ENCODE measurements around the gene BCL2L11.

DNA sequence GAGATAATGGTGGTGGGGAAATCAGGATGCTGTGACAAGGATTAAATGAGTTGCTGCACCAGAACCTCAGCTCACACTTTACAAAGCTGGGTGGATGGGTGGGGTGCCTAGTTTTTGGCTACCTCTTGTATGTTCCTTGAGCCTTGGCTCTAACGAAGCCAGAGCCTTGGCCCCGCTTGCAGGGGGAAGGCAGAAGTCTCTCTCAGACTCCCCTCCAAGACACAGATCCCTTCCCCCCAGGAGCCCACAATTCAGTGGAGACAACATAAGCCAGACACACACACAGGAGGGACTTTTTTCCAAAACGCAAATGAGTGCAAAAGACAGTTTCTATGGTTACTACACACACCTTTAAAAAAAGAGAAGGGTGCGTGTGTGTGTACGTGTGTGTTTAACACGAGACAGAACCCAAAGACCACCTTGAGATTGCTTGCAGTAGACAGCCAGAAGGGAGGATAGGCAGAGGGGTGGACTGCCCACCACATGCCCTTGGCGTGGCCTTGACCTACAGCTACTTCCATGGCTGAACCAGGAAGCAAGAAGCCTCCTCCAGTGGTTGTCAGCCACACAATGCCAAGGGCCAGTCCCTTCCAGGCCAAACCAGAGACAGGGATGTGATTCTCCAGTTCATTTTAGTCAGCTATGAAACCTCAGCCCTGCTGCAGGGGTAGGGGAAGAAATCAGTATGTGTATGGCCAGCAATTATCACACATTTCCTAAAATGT, 70.3 kb downstream of the BCL2L11 start:
- TF ChIP-seq, protein P1, sequence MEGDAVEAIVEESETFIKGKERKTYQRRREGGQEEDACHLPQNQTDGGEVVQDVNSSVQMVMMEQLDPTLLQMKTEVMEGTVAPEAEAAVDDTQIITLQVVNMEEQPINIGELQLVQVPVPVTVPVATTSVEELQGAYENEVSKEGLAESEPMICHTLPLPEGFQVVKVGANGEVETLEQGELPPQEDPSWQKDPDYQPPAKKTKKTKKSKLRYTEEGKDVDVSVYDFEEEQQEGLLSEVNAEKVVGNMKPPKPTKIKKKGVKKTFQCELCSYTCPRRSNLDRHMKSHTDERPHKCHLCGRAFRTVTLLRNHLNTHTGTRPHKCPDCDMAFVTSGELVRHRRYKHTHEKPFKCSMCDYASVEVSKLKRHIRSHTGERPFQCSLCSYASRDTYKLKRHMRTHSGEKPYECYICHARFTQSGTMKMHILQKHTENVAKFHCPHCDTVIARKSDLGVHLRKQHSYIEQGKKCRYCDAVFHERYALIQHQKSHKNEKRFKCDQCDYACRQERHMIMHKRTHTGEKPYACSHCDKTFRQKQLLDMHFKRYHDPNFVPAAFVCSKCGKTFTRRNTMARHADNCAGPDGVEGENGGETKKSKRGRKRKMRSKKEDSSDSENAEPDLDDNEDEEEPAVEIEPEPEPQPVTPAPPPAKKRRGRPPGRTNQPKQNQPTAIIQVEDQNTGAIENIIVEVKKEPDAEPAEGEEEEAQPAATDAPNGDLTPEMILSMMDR (IDR thresholded peaks at IDR 0.05; ENCODE audit: extremely low read depth in 1 of 2, insufficient read depth in 1 of 2, low read depth in 1 of 2, low read length in 2 of 2), result no peak
- TF ChIP-seq EZH2 (IDR thresholded peaks at IDR 0.05; ENCODE audit: borderline replicate concordance, low read depth, low read length, severe bottlenecking) (no peak), POLR2A (IDR thresholded peaks at IDR 0.05; ENCODE audit: low read depth, low read length) (no peak), POLR2AphosphoS5 (IDR thresholded peaks at IDR 0.05; ENCODE audit: insufficient read depth, low read depth, low read length) (no peak), MYC (IDR thresholded peaks at IDR 0.05; ENCODE audit: low read depth, low read length) (no peak), GATA2 (IDR thresholded peaks at IDR 0.05; ENCODE audit: insufficient read depth, insufficient read length, low read depth, low read length) (no peak), FOS (IDR thresholded peaks at IDR 0.05; ENCODE audit: borderline replicate concordance, insufficient read depth, low read length) (no peak), JUN (IDR thresholded peaks at IDR 0.05; ENCODE audit: borderline replicate concordance, insufficient read depth, insufficient read length, low read depth) (no peak)
- TF ChIP-seq, protein P2, sequence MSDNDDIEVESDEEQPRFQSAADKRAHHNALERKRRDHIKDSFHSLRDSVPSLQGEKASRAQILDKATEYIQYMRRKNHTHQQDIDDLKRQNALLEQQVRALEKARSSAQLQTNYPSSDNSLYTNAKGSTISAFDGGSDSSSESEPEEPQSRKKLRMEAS (IDR thresholded peaks at IDR 0.05; ENCODE audit: insufficient read depth, insufficient read length), result no peak
